Neural progenitor cell (in vitro differentiated cells): ENCODE measurements around the gene ZNF736.

ENCODE experiments used
- EZH2 ChIP-seq: fragments of 200-600 bp; sonication (generic); IDR thresholded peaks from 2 replicates; pipeline ENCODE4 v1.6.1; 2017; ENCODE audit warnings: antibody characterized with exemption, mild to moderate bottlenecking, moderate library complexity
- EZH2phosphoT487 ChIP-seq: fragments of 200-600 bp; sonication (generic); IDR thresholded peaks from 2 replicates; pipeline ENCODE4 v1.6.1; 2017; ENCODE audit warnings: antibody characterized with exemption
- TF ChIP-seq, protein P1 (sequence below): fragments of 200-600 bp; sonication (generic); IDR thresholded peaks from 2 replicates; pipeline ENCODE4 v1.5.1; 2017; ENCODE audit warnings: antibody characterized with exemption, mild to moderate bottlenecking

DNA sequence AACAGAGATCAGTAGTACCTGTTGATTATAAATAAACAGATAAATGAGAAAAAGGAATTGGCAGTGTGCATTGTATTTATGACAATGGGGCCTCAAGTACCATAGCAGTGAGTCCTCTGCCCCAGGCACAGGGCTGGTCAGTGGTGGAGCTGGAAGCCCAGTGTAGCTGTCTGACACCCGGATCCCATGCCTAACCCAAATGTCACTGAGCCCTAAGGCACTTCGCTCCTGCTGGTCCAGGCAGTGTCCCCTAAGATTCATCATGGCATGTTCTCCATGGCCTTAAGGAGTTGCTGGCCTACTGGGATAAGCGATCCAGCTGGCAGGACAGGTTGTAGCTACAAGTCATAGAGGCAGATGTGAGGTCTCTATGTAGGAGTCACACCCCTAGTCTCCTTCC, 3.3 kb upstream of the ZNF736 start:
- TF ChIP-seq, protein P1, sequence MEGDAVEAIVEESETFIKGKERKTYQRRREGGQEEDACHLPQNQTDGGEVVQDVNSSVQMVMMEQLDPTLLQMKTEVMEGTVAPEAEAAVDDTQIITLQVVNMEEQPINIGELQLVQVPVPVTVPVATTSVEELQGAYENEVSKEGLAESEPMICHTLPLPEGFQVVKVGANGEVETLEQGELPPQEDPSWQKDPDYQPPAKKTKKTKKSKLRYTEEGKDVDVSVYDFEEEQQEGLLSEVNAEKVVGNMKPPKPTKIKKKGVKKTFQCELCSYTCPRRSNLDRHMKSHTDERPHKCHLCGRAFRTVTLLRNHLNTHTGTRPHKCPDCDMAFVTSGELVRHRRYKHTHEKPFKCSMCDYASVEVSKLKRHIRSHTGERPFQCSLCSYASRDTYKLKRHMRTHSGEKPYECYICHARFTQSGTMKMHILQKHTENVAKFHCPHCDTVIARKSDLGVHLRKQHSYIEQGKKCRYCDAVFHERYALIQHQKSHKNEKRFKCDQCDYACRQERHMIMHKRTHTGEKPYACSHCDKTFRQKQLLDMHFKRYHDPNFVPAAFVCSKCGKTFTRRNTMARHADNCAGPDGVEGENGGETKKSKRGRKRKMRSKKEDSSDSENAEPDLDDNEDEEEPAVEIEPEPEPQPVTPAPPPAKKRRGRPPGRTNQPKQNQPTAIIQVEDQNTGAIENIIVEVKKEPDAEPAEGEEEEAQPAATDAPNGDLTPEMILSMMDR = no peak
- TF ChIP-seq EZH2 = no peak
- no peak for TF ChIP-seq EZH2phosphoT487
